SU-DHL-6 (cell line): ENCODE data around the gene HMGCLL1.

ENCODE experiments used
- H2AFZ ChIP-seq: fragments of 200-600 bp; sonication (generic); 2 replicates; pipeline ENCODE4 v1.6.1; 2014; ENCODE audit warnings: low read depth, mild to moderate bottlenecking, moderate library complexity, mixed read lengths, antibody characterized with exemption, low read length; ENCODE audit not compliant: severe bottlenecking
- H3F3A ChIP-seq: fragments of 200-600 bp; shearing (Covaris generic); 2 replicates; pipeline ENCODE4 v1.6.0; 2016; ENCODE audit warnings: antibody characterized with exemption, mild to moderate bottlenecking; ENCODE audit not compliant: insufficient read depth
- H3K27ac ChIP-seq: fragments of 200-600 bp; sonication (generic); 2 replicates; pipeline ENCODE4 v1.5.1; 2016; ENCODE audit warnings: low read depth, mild to moderate bottlenecking, low read length, moderate library complexity, mixed read lengths
- H3K27me3 ChIP-seq: fragments of 200-600 bp; sonication (generic), shearing (Covaris generic); 2 replicates; pipeline ENCODE4 v1.6.0; 2014; ENCODE audit warnings: mild to moderate bottlenecking, low read length
- H3K36me3 ChIP-seq: fragments of 200-600 bp; sonication (generic); 2 replicates; pipeline ENCODE4 v1.6.1; 2014; ENCODE audit warnings: mild to moderate bottlenecking, low read length, mixed read lengths
- H3K4me2 ChIP-seq: fragments of 300-600, 200-600 bp; shearing (Covaris generic), sonication (generic); 2 replicates; pipeline ENCODE4 v1.6.0; 2014; ENCODE audit warnings: low read length, low read depth, mild to moderate bottlenecking; ENCODE audit not compliant: poor library complexity, severe bottlenecking
- H3K4me3 ChIP-seq: fragments of 200-600 bp; sonication (generic); 2 replicates; pipeline ENCODE4 v1.5.1; 2014; ENCODE audit warnings: antibody characterized with exemption, low read length, mild to moderate bottlenecking, mixed read lengths; ENCODE audit not compliant: insufficient read depth, poor library complexity, severe bottlenecking
- H3K79me2 ChIP-seq: fragments of 200-600 bp; sonication (generic); 2 replicates; pipeline ENCODE4 v1.6.1; 2014; ENCODE audit warnings: mild to moderate bottlenecking, low read length, moderate library complexity; ENCODE audit not compliant: insufficient read depth
- H3K9ac ChIP-seq: fragments of 200-600 bp; sonication (generic); 2 replicates; pipeline ENCODE4 v1.7.0; 2014; ENCODE audit warnings: mild to moderate bottlenecking, low read length
- H3K9me2 ChIP-seq: fragments of 200-600 bp; sonication (generic); replicated peaks from 2 replicates; pipeline ENCODE4 v1.6.1; 2014; ENCODE audit warnings: low read length; ENCODE audit not compliant: insufficient read depth
- H3K9me3 ChIP-seq: fragments of 200-600 bp; sonication (generic); 2 replicates; pipeline ENCODE4 v1.6.1; 2014; ENCODE audit warnings: low read length, mixed read lengths; ENCODE audit not compliant: insufficient read depth
- H4K20me1 ChIP-seq: fragments of 200-600 bp; sonication (generic); 2 replicates; pipeline ENCODE4 v1.6.1; 2014; ENCODE audit warnings: low read depth, mild to moderate bottlenecking, antibody characterized with exemption, low read length, moderate library complexity, mixed read lengths
- EZH2phosphoT487 ChIP-seq: fragments of 200-600 bp; sonication (generic), shearing (Covaris generic); conservative IDR thresholded peaks from 2 replicates; pipeline ENCODE4 v1.6.1; 2018; ENCODE audit warnings: mild to moderate bottlenecking, antibody characterized with exemption, low read length, moderate library complexity, mixed read lengths
- TF ChIP-seq, protein P1 (sequence below): fragments of 200-600 bp; sonication (generic); IDR thresholded peaks from one replicate; pipeline ENCODE4 v1.5.1; 2017; ENCODE audit warnings: antibody characterized with exemption, mild to moderate bottlenecking, low read length, moderate library complexity; ENCODE audit not compliant: insufficient read depth, poor library complexity, severe bottlenecking

HMGCLL1 gene

DNA sequence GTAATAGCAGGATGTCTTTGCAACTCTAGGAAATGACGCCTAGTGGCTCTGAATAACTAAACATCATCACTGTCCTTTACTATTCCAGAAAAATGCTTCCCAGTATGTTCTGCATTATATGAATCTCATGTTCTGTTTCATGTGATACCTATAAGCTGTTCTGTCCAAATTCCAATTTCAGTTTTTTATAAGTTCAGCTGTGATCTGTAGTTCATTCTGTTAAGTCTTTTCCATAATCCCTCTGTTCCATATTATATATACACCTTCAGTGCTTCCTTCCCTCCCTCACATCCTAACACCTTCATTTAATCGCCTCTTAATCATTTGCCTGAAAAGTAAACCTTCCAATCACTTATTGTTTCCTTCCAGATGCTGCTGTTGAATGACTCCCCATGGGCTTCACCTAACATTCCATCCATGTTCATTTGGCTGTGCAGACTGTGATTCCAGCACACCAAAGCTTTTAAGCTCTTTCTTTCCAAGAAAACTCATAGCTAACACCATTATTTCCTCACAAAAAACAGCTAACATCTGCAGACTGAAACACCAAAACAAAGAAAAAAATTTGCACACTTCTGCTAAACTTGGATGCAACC is 18.6 kb downstream of the HMGCLL1 start:
- TF ChIP-seq EZH2phosphoT487 = no peak
- TF ChIP-seq, protein P1, sequence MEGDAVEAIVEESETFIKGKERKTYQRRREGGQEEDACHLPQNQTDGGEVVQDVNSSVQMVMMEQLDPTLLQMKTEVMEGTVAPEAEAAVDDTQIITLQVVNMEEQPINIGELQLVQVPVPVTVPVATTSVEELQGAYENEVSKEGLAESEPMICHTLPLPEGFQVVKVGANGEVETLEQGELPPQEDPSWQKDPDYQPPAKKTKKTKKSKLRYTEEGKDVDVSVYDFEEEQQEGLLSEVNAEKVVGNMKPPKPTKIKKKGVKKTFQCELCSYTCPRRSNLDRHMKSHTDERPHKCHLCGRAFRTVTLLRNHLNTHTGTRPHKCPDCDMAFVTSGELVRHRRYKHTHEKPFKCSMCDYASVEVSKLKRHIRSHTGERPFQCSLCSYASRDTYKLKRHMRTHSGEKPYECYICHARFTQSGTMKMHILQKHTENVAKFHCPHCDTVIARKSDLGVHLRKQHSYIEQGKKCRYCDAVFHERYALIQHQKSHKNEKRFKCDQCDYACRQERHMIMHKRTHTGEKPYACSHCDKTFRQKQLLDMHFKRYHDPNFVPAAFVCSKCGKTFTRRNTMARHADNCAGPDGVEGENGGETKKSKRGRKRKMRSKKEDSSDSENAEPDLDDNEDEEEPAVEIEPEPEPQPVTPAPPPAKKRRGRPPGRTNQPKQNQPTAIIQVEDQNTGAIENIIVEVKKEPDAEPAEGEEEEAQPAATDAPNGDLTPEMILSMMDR = no peak
- H3K9me3 ChIP-seq = no peaks in the 10 kb centered on the region
- no peak overlapping the region for H3K9ac ChIP-seq
- 0 out of 2 replicates have a peak, but pooled peaks cover 3% of the 10 kb centered on the region for H3K9me2 ChIP-seq
- no peak overlapping the region for H3K4me2 ChIP-seq
- H3K4me3 ChIP-seq = no peak overlapping the region
- no peaks in the 10 kb centered on the region for H3K79me2 ChIP-seq
- H2AFZ ChIP-seq = no peak overlapping the region
- no peak overlapping the region for H3K27ac ChIP-seq
- H3K36me3 ChIP-seq = no peaks in the 10 kb centered on the region
- no peaks in the 10 kb centered on the region for H3F3A ChIP-seq
- H4K20me1 ChIP-seq = no peaks in the 10 kb centered on the region
- no peaks in the 10 kb centered on the region for H3K27me3 ChIP-seq

DNA sequence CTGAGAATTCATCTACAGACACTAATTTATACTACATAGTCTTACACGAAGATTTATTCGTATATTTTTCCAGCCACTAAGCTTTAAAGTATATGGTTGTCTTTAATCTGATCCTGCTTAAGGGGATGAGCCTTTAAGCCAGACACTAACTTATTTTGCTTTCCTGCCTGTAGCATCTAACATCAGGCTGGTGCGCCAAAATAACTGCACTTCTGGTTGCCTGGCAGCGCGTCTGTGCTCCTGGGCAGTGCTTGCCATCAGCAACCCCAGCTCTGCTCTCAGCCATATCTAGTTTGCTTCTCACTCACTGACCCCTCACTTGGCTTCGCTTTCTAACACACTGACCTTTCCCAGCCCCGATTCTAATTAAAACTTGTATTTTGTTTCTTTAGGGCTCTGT is 21.8 kb downstream of the HMGCLL1 start:
- Histone ChIP-seq H3K36me3 (no peaks in the 10 kb centered on the region), H3K4me2 (no peak overlapping the region)

GRCh38 chr6:55545791-55546190 is 33.2 kb downstream of the HMGCLL1 start:
- H4K20me1 ChIP-seq = no peaks in the 10 kb centered on the region
- H3K27ac ChIP-seq = no peak overlapping the region
- no peaks in the 10 kb centered on the region for H3K27me3 ChIP-seq
- H3K9ac ChIP-seq = no peak overlapping the region
- no peaks in the 10 kb centered on the region for H3K9me2 ChIP-seq
- no peak overlapping the region for H2AFZ ChIP-seq
- H3F3A ChIP-seq = no peaks in the 10 kb centered on the region
- no peaks in the 10 kb centered on the region for H3K9me3 ChIP-seq
- TF ChIP-seq, protein P1 = no peak
- TF ChIP-seq EZH2phosphoT487 = no peak
- no peak overlapping the region for H3K4me3 ChIP-seq
- H3K79me2 ChIP-seq = no peaks in the 10 kb centered on the region
- H3K36me3 ChIP-seq = no peaks in the 10 kb centered on the region
- no peak overlapping the region for H3K4me2 ChIP-seq

More for the DNA sequence above, 21.8 kb downstream of the HMGCLL1 start:
- Histone ChIP-seq H3K27me3 (no peaks in the 10 kb centered on the region), H2AFZ (no peak overlapping the region), H3K9ac (no peak overlapping the region), H4K20me1 (no peaks in the 10 kb centered on the region), H3K9me3 (no peaks in the 10 kb centered on the region), H3K79me2 (no peaks in the 10 kb centered on the region), H3F3A (no peaks in the 10 kb centered on the region), H3K4me3 (no peak overlapping the region), H3K9me2 (0 out of 2 replicates have a peak, but pooled peaks cover 3% of the 10 kb centered on the region), H3K27ac (no peak overlapping the region)
- TF ChIP-seq, protein P1 = no peak
- TF ChIP-seq EZH2phosphoT487 = no peak
